ENCODE results near the gene SSU72. TPM values are rescaled to one million over a fixed set of nuclear protein-coding genes. Genes with fewer than 3 reads are reported as not detected.

Gene SSU72
- polyA plus RNA-seq, 1 of the 3 experiments (the other 2 are of a cell fraction), result 104 TPM

DNA sequence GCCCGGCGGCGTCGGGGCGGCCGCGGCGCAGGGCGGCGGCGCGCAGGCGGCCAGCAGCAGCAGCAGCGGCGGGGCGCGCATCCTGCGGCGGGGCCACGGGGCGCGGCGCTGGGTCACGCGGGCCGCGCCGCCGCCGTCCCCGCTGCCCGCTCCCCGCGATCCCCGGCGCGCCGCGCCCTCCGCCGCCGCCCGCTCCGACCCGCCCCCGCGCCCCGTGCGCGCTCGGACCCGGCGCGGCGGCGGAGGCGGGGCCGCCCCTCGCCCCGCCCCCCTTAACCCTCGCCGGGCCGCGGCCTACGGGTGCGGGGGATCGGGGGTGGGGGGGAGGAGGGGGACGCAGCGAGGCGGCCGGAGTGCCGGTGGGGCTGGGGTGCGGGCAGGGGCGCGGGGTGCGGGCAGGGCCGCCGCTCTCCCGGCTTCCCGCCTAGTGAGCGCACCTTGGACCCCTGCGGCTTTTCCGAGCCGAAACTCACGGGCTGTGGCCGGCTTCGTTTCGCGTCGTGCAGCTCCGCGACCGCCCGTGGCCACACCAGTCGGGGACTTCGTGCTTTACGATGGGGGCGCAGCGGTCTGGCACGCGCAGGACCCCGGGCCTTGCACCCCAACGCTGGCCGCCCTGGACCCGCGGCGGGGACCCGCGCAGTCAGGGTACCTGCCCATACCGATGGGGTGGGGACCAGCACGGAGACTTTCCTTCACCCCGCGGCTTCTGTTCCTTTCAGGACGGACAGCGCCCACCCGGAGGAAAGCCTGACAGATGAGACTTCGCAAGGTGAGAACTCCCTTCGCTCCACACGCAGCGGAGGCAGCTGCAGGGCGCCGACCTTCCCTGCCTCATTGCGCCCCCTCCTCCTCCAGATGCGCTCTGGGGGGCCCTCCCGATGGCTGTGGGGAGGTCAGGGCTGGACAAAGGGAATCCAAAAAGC is 25.5 kb upstream of the SSU72 start, which contains the start of gene FNDC10:
Gene FNDC10, minus strand, starts transcription at position 201 of the 926 bp plus-strand sequence. Its CDS starts 120 bp downstream, at position 81.
- Histone ChIP-seq H3K4me1 (ENCODE audit: control insufficient read depth in 1 of 2, insufficient read depth in 2 of 2, low read depth in 1 of 2, low read length in 1 of 2) (peaks cover 0 to 22% of the 10 kb centered on the region in 2 experiments; a peak in 1 of 4 replicates), H3K4me3 (ENCODE audit: low read depth in 2 of 2, low read length in 1 of 2) (peak within 1 kb of the TSS; percentile 56; a peak in 3 of 4 replicates), H3K9me2 (no peaks in the 10 kb centered on the region), H3K79me2 (ENCODE audit: insufficient read depth) (no peaks in the 10 kb centered on the region), H2AFZ (ENCODE audit: low read depth) (0 out of 2 replicates have a peak within 1 kb of the TSS, but pooled peaks have one; percentile 51), H3K9me3 (no peaks in the 10 kb centered on the region), H3K36me3 (replicated peaks in 1 of 2; ENCODE audit: control insufficient read depth in 1 of 2, insufficient read depth in 2 of 2, low read length in 1 of 2) (no peaks in the 10 kb centered on the region), H4K20me1 (ENCODE audit: insufficient read depth) (no peaks in the 10 kb centered on the region; the same call in 1 of the 2 replicates), H3K27me3 (ENCODE audit: insufficient read depth) (no peaks in the 10 kb centered on the region), H3F3A (replicated peaks; ENCODE audit: insufficient read depth) (no peaks in the 10 kb centered on the region), H3K4me2 (peak within 1 kb of the TSS; percentile 78; the same call in 1 of the 2 replicates), H3K27ac (ENCODE audit: low read depth in 2 of 2, low read length in 1 of 2) (no peak within 1 kb of the TSS), H3K9ac (no peak within 1 kb of the TSS)
- POLR2A ChIA-PET, result interaction anchor here (1.3 kb wide), 1 partner anchor 15 kb away, joined by 3 read pairs; the partner anchor contains the start of gene MIB2
- TF ChIP-seq EZH2phosphoT487 (IDR thresholded peaks at IDR 0.05; ENCODE audit: borderline replicate concordance, low read depth) (no peak), GABPA (IDR thresholded peaks at IDR 0.05; ENCODE audit: low read depth) (no peak), RFX5 (IDR thresholded peaks at IDR 0.05; ENCODE audit: low read length) (no peak), YY1 (IDR thresholded peaks at IDR 0.05; ENCODE audit: low read depth) (no peak), GATA2 (CRISPR knock-in tag; IDR thresholded peaks at IDR 0.05) (no peak)
- TF ChIP-seq, protein P1, sequence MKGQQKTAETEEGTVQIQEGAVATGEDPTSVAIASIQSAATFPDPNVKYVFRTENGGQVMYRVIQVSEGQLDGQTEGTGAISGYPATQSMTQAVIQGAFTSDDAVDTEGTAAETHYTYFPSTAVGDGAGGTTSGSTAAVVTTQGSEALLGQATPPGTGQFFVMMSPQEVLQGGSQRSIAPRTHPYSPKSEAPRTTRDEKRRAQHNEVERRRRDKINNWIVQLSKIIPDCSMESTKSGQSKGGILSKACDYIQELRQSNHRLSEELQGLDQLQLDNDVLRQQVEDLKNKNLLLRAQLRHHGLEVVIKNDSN (IDR thresholded peaks at IDR 0.05; ENCODE audit: borderline replicate concordance, low read depth), result no peak
- TF ChIP-seq, protein P2, sequence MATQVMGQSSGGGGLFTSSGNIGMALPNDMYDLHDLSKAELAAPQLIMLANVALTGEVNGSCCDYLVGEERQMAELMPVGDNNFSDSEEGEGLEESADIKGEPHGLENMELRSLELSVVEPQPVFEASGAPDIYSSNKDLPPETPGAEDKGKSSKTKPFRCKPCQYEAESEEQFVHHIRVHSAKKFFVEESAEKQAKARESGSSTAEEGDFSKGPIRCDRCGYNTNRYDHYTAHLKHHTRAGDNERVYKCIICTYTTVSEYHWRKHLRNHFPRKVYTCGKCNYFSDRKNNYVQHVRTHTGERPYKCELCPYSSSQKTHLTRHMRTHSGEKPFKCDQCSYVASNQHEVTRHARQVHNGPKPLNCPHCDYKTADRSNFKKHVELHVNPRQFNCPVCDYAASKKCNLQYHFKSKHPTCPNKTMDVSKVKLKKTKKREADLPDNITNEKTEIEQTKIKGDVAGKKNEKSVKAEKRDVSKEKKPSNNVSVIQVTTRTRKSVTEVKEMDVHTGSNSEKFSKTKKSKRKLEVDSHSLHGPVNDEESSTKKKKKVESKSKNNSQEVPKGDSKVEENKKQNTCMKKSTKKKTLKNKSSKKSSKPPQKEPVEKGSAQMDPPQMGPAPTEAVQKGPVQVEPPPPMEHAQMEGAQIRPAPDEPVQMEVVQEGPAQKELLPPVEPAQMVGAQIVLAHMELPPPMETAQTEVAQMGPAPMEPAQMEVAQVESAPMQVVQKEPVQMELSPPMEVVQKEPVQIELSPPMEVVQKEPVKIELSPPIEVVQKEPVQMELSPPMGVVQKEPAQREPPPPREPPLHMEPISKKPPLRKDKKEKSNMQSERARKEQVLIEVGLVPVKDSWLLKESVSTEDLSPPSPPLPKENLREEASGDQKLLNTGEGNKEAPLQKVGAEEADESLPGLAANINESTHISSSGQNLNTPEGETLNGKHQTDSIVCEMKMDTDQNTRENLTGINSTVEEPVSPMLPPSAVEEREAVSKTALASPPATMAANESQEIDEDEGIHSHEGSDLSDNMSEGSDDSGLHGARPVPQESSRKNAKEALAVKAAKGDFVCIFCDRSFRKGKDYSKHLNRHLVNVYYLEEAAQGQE (IDR thresholded peaks at IDR 0.05; ENCODE audit: low read depth, low read length), result peak; percentile 38; the same call in 1 of the 2 replicates
- TF ChIP-seq, protein P3, sequence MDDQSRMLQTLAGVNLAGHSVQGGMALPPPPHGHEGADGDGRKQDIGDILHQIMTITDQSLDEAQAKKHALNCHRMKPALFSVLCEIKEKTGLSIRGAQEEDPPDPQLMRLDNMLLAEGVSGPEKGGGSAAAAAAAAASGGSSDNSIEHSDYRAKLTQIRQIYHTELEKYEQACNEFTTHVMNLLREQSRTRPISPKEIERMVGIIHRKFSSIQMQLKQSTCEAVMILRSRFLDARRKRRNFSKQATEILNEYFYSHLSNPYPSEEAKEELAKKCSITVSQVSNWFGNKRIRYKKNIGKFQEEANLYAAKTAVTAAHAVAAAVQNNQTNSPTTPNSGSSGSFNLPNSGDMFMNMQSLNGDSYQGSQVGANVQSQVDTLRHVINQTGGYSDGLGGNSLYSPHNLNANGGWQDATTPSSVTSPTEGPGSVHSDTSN (IDR thresholded peaks at IDR 0.05), result no peak
- 22% methylated on average over 40 of the region's 125 CpGs for WGBS (ENCODE audit: low lambda C conversion rate)
- CTCF ChIA-PET, result no interaction called here
- DNase-seq, result peak; percentile 92

All from SK-N-SH (cell line).